B cell (primary cell): ENCODE results near the gene HS3ST5. TPM values are rescaled to one million over a fixed set of nuclear protein-coding genes. Genes with fewer than 3 reads are reported as not detected.

Experiments used
- ATAC-seq: fragments of 200-7000 bp; cut with Tn5 transposase; one replicate; pipeline ENCODE4 v1.10.0; 2021; ENCODE audit warnings: low read depth, mild to moderate bottlenecking, moderate number of reproducible peaks, moderate library complexity
- CTCF ChIA-PET: fragments of 350-600 bp; sonication (Branson Sonifier 250); formaldehyde crosslinking; loops from one replicate; lab custom pipeline; 2021; ENCODE audit warnings: antibody characterized with exemption, inconsistent platforms; lab: Charles Lee
- POLR2A ChIA-PET: fragments of 350-600 bp; sonication (Branson Sonifier 250); formaldehyde crosslinking; loops from one replicate; lab custom pipeline; 2021; ENCODE audit warnings: antibody characterized with exemption; lab: Charles Lee
- DNase-seq: peaks from one replicate; pipeline ENCODE4 v3.0.0; 2013
- H2AFZ ChIP-seq: 2 replicates; pipeline ENCODE4 v1.6.1; 2012; ENCODE audit warnings: mild to moderate bottlenecking, low read depth, low read length; ENCODE audit not compliant: insufficient read depth, poor library complexity, severe bottlenecking
- H3K27ac ChIP-seq, 2 donors: 1 replicate in 1 of 2; 2 replicates in 1 of 2; pipeline ENCODE4 v1.5.1; 2012 to 2013; ENCODE audit warnings: low read length in 2 of 2, mild to moderate bottlenecking in 2 of 2, moderate library complexity in 1 of 2
- H3K27me3 ChIP-seq, 4 experiments: fragments of 200-600 bp in 1 of 4; sonication (generic) in 1 of 4; replicated peaks in 1 of 4; 1 replicate in 2 of 4; 2 replicates in 2 of 4; pipeline versions ENCODE4 v1.6.1 to v1.7.0; 2013 to 2016; ENCODE audit warnings: low read length in 3 of 4, mild to moderate bottlenecking in 2 of 4, mixed read lengths in 1 of 4, moderate library complexity in 1 of 4; ENCODE audit not compliant: insufficient read depth in 4 of 4, control insufficient read depth in 3 of 4; ENCODE audit errors: control extremely low read depth in 1 of 4
- H3K36me3 ChIP-seq, 2 experiments: replicated peaks in 1 of 2; 1 replicate in 1 of 2; 2 replicates in 1 of 2; pipeline versions ENCODE4 v1.6.1 to v1.7.1; 2013; ENCODE audit warnings: low read length in 1 of 2; ENCODE audit not compliant: insufficient read depth in 2 of 2, control insufficient read depth in 1 of 2; ENCODE audit errors: control extremely low read depth in 1 of 2, extremely low read depth in 1 of 2
- H3K4me1 ChIP-seq, 2 donors: fragments of 200-600 bp in 1 of 2; sonication (generic) in 1 of 2; 1 replicate in 1 of 2; 2 replicates in 1 of 2; pipeline versions ENCODE4 v1.5.1 to v1.6.1; 2013 to 2017; ENCODE audit warnings: low read length in 2 of 2; ENCODE audit not compliant: control insufficient read depth in 2 of 2, insufficient read depth in 2 of 2
- H3K4me2 ChIP-seq: replicated peaks from 2 replicates; pipeline ENCODE3; 2012; ENCODE audit warnings: mild to moderate bottlenecking, low read depth, low read length; ENCODE audit not compliant: poor library complexity, severe bottlenecking
- H3K4me3 ChIP-seq, 5 experiments: fragments of 200-600 bp in 1 of 5; sonication (generic) in 1 of 5; 1 replicate in 3 of 5; 2 replicates in 2 of 5; pipeline versions ENCODE4 v1.5.1 to v1.7.0; 2011 to 2016; ENCODE audit warnings: low read length in 4 of 5, mild to moderate bottlenecking in 4 of 5, low read depth in 2 of 5, control low read depth in 1 of 5, moderate library complexity in 1 of 5; ENCODE audit not compliant: insufficient read depth in 1 of 5; ENCODE audit errors: control extremely low read depth in 1 of 5, extremely low read depth in 1 of 5
- H3K79me2 ChIP-seq: fragments of 200-600 bp; sonication (generic); one replicate; pipeline ENCODE4 v1.6.0; 2016; ENCODE audit warnings: low read length; ENCODE audit not compliant: control insufficient read depth, insufficient read depth
- H3K9ac ChIP-seq: fragments of 200-600 bp; sonication (generic); 2 replicates; pipeline ENCODE4 v1.6.1; 2017; ENCODE audit warnings: mild to moderate bottlenecking, low read length, moderate library complexity
- H3K9me3 ChIP-seq, 3 donors: one replicate each; pipeline versions ENCODE4 v1.6.1 to v1.7.1; 2013; ENCODE audit warnings: low read length in 2 of 3; ENCODE audit not compliant: control insufficient read depth in 2 of 3, insufficient read depth in 1 of 3; ENCODE audit errors: control extremely low read depth in 1 of 3
- H4K20me1 ChIP-seq: 2 replicates; pipeline ENCODE4 v1.6.0; 2012; ENCODE audit warnings: mild to moderate bottlenecking, low read length; ENCODE audit not compliant: insufficient read depth, control insufficient read depth, poor library complexity, severe bottlenecking
- H3K27ac Mint-ChIP-seq: one replicate; pipeline ENCODE4 v1.8.0; 2021; ENCODE audit warnings: mixed read lengths
- H3K27me3 Mint-ChIP-seq: one replicate; pipeline ENCODE4 v1.8.0; 2021; ENCODE audit warnings: mixed read lengths
- H3K4me1 Mint-ChIP-seq: one replicate; pipeline ENCODE4 v1.8.0; 2021; ENCODE audit warnings: mixed read lengths
- H3K4me3 Mint-ChIP-seq: one replicate; pipeline ENCODE4 v1.8.0; 2021; ENCODE audit warnings: mixed read lengths
- H3K9me3 Mint-ChIP-seq: one replicate; pipeline ENCODE4 v1.8.0; 2022; ENCODE audit warnings: mixed read lengths; ENCODE audit not compliant: insufficient read depth
- EZH2 ChIP-seq: IDR thresholded peaks from 2 replicates; pipeline ENCODE4 v1.6.1; 2012; ENCODE audit warnings: borderline replicate concordance, low read depth, mild to moderate bottlenecking, moderate library complexity, low read length; ENCODE audit not compliant: insufficient read depth, poor library complexity, severe bottlenecking
- WGBS: methylation state at CpG from one replicate; pipeline ENCODE4 v1.1.5; 2013; ENCODE audit warnings: missing lambda C conversion rate; ENCODE audit not compliant: insufficient coverage; 5-methylcytosine and 5-hydroxymethylcytosine counted together
- intact Hi-C: fragments of 100-400 bp; cut with micrococcal nuclease; formaldehyde crosslinking; loops from one replicate; pipeline ENCODE4 v1.10.0; 2022
- polyA plus RNA-seq: library from polyadenylated mRNA; depleted of rRNA; stranded (reverse); fragments of >200 nt; gene quantifications from 2 replicates; pipeline ENCODE4 v1.2.3, GENCODE V29; 2012
- total RNA-seq, 2 donors: library from RNA; stranded (reverse); fragments of 120-200 nt in 1 of 2; gene quantifications; 1 replicate in 1 of 2; 2 replicates in 1 of 2; pipeline versions ENCODE4 v1.2.3 to v1.2.4, GENCODE V29; 2013 to 2022
- TF ChIP-seq, protein P1 (sequence below): fragments of 200-600 bp; IDR thresholded peaks from one replicate; pipeline ENCODE4 v1.8.0; 2022; ENCODE audit warnings: antibody characterized with exemption, mild to moderate bottlenecking

HS3ST5 gene
- total and polyA plus RNA-seq, 2 donors (not counting 1 experiment from before 2014, with no cell fraction given), result not detected

- ChIA-PET CTCF (no interaction called here), POLR2A (no interaction called here)
- H3K4me2 ChIP-seq, result no peak overlapping the region
- H3K4me1 ChIP-seq, result no peaks in the 10 kb centered on the region
- Mint-ChIP-seq H3K27me3 (no peaks in the 10 kb centered on the region), H3K27ac (no peak overlapping the region), H3K4me3 (no peak overlapping the region), H3K4me1 (no peaks in the 10 kb centered on the region), H3K9me3 (peaks cover 4% of the 10 kb centered on the region)
- H3K9ac ChIP-seq, result no peak overlapping the region
- ATAC-seq (no peak), DNase-seq (no peak)
- no peaks in the 10 kb centered on the region for H3K36me3 ChIP-seq
- WGBS, result no CpG with 5 or more reads among the region's 2 CpGs
- H3K9me3 ChIP-seq, result no peaks in the 10 kb centered on the region
- intact Hi-C loops, result no loop called here
- TF ChIP-seq, protein P1, sequence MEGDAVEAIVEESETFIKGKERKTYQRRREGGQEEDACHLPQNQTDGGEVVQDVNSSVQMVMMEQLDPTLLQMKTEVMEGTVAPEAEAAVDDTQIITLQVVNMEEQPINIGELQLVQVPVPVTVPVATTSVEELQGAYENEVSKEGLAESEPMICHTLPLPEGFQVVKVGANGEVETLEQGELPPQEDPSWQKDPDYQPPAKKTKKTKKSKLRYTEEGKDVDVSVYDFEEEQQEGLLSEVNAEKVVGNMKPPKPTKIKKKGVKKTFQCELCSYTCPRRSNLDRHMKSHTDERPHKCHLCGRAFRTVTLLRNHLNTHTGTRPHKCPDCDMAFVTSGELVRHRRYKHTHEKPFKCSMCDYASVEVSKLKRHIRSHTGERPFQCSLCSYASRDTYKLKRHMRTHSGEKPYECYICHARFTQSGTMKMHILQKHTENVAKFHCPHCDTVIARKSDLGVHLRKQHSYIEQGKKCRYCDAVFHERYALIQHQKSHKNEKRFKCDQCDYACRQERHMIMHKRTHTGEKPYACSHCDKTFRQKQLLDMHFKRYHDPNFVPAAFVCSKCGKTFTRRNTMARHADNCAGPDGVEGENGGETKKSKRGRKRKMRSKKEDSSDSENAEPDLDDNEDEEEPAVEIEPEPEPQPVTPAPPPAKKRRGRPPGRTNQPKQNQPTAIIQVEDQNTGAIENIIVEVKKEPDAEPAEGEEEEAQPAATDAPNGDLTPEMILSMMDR, result no peak
- TF ChIP-seq EZH2, result no peak
- H3K27me3 ChIP-seq, result no peaks in the 10 kb centered on the region
- no peaks in the 10 kb centered on the region for H4K20me1 ChIP-seq
- H3K27ac ChIP-seq, result no peak overlapping the region
- no peaks in the 10 kb centered on the region for H3K79me2 ChIP-seq
- H3K4me3 ChIP-seq, result no peak overlapping the region
- H2AFZ ChIP-seq, result no peak overlapping the region
These were observed 114.8 kb downstream of the HS3ST5 start for GRCh38 chr6:114227944-114228468.

- Mint-ChIP-seq H3K4me3 (no peak overlapping the region), H3K4me1 (no peaks in the 10 kb centered on the region), H3K9me3 (no peaks in the 10 kb centered on the region), H3K27me3 (no peaks in the 10 kb centered on the region), H3K27ac (no peak overlapping the region)
- H3K9me3 ChIP-seq, result no peaks in the 10 kb centered on the region
- H2AFZ ChIP-seq, result no peak overlapping the region
- ATAC-seq (no peak), DNase-seq (no peak)
- no peaks in the 10 kb centered on the region for H3K4me1 ChIP-seq
- H3K27me3 ChIP-seq, result no peaks in the 10 kb centered on the region
- no peak overlapping the region for H3K4me2 ChIP-seq
- no CpG with 5 or more reads among the region's 2 CpGs for WGBS
- no peak overlapping the region for H3K9ac ChIP-seq
- no peak for TF ChIP-seq EZH2
- TF ChIP-seq, protein P1, result no peak
- H3K36me3 ChIP-seq, result no peaks in the 10 kb centered on the region
- no peak overlapping the region for H3K27ac ChIP-seq
- no peaks in the 10 kb centered on the region for H4K20me1 ChIP-seq
- CTCF ChIA-PET, result no interaction called here
- POLR2A ChIA-PET, result no interaction called here
- intact Hi-C loops, result no loop called here
- H3K79me2 ChIP-seq, result no peaks in the 10 kb centered on the region
- H3K4me3 ChIP-seq, result no peak overlapping the region
These were observed 122.6 kb downstream of the HS3ST5 start for GRCh38 chr6:114220241-114220640.
